Esophagus muscularis mucosa (tissue), 4 donors: ENCODE results near the gene TXNIP. TPM values are rescaled to one million over a fixed set of nuclear protein-coding genes. Genes with fewer than 3 reads are reported as not detected.
A peak's percentile ranks its signal among the peaks of the same experiment; 100 is the strongest.

Experiments used
- DNase-seq: peaks from one replicate; pipeline ENCODE4 v3.0.0-alpha.2; 2017; ENCODE audit errors: extremely low spot score
- H3K27ac ChIP-seq, 4 donors: fragments of 200-600 bp; sonication (generic); replicated peaks in 1 of 4; 1 replicate in 3 of 4; 2 replicates in 1 of 4; pipeline ENCODE4 v1.5.1; 2016 to 2019; ENCODE audit warnings: mild to moderate bottlenecking in 1 of 4
- H3K27me3 ChIP-seq, 4 donors: fragments of 200-600 bp; sonication (generic); one replicate each; pipeline versions ENCODE4 v1.5.1 to v1.6.0; 2016 to 2019
- H3K36me3 ChIP-seq, 4 donors: fragments of 200-600 bp; sonication (generic); one replicate each; pipeline ENCODE4 v1.5.1; 2016 to 2019
- H3K4me1 ChIP-seq, 4 donors: fragments of 200-600 bp; sonication (generic); one replicate each; pipeline ENCODE4 v1.5.1; 2016 to 2019
- H3K4me3 ChIP-seq, 4 donors: fragments of 200-600 bp; sonication (generic); 1 replicate in 2 of 4; 2 replicates in 2 of 4; pipeline ENCODE4 v1.5.1; 2016 to 2019; ENCODE audit warnings: mild to moderate bottlenecking in 4 of 4, moderate library complexity in 1 of 4
- H3K9me3 ChIP-seq, 4 donors: fragments of 200-600 bp; sonication (generic); 1 replicate in 3 of 4; 2 replicates in 1 of 4; pipeline ENCODE4 v1.5.1; 2016 to 2019
- EP300 ChIP-seq: sonication (generic); formaldehyde crosslinking; IDR thresholded peaks from one replicate; pipeline ENCODE4 v1.6.1; 2017; ENCODE audit warnings: antibody characterized with exemption
- POLR2A ChIP-seq: fragments of 450-650 bp; IDR thresholded peaks from one replicate; pipeline ENCODE4 v1.6.1; 2017; ENCODE audit warnings: antibody characterized with exemption, moderate library complexity, mild to moderate bottlenecking, low read depth
- POLR2AphosphoS5 ChIP-seq, 2 donors: sonication (generic); formaldehyde crosslinking; IDR thresholded peaks; one replicate each; pipeline ENCODE4 v1.6.1; 2017; ENCODE audit warnings: antibody characterized with exemption in 2 of 2
- WGBS: methylation state at CpG from one replicate; pipeline ENCODE4 v1.1.5; 2018; 5-methylcytosine and 5-hydroxymethylcytosine counted together
- intact Hi-C: fragments of 100-400 bp; cut with DNase I; formaldehyde crosslinking; loops from one replicate; pipeline ENCODE4 v1.15.1; 2023
- total RNA-seq, 4 donors: library from RNA; depleted of rRNA; stranded (reverse); fragments of >200 nt; gene quantifications; one replicate each; pipeline versions ENCODE4 v1.1.0 to v1.2.1, GENCODE V29; 2016
- TF ChIP-seq, protein P1 (sequence below), 3 experiments: fragments of 200-600 bp in 2 of 3; fragments of 450-650 bp in 1 of 3; sonication (generic) in 2 of 3; IDR thresholded peaks; one replicate each; pipeline ENCODE4 v1.5.1; 2017 to 2019; ENCODE audit warnings: antibody characterized with exemption in 3 of 3, mild to moderate bottlenecking in 2 of 3, moderate library complexity in 1 of 3

TXNIP gene
- total RNA-seq, 4 donors from 2014 or later: 1,186 to 4,171 (median 2,482) TPM

DNA sequence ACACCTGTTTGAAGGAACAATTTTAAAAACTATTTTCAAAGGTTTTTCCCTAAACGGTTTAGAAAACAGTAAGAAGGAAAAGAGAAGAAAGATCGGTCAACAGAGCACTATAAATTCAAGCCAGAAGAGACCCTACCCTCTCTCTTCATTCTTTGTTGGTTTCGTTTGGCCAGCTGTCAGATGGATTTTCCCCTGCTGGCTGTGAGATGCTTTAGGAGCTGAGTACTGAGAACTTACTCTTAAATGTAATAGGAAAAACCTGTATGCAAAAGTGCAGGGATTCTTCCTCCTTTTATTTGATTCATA lies 1.3 kb upstream of the TXNIP start:
- Histone ChIP-seq H3K4me1 (peaks cover 33 to 52% (median 45%) of the 10 kb centered on the region in 4 donors), H3K4me3 (peak overlapping the region; percentile 70 to 85 (median 80)), H3K36me3 (peaks cover 28 to 35% (median 31%) of the 10 kb centered on the region in 4 donors), H3K27me3 (no peaks in the 10 kb centered on the region), H3K27ac (peak overlapping the region; percentile 94 to 96 (median 96)), H3K9me3 (no peaks in the 10 kb centered on the region)
- WGBS: 8% methylated on average over 3 of the region's 3 CpGs
- no peak for DNase-seq
- TF ChIP-seq, protein P1, sequence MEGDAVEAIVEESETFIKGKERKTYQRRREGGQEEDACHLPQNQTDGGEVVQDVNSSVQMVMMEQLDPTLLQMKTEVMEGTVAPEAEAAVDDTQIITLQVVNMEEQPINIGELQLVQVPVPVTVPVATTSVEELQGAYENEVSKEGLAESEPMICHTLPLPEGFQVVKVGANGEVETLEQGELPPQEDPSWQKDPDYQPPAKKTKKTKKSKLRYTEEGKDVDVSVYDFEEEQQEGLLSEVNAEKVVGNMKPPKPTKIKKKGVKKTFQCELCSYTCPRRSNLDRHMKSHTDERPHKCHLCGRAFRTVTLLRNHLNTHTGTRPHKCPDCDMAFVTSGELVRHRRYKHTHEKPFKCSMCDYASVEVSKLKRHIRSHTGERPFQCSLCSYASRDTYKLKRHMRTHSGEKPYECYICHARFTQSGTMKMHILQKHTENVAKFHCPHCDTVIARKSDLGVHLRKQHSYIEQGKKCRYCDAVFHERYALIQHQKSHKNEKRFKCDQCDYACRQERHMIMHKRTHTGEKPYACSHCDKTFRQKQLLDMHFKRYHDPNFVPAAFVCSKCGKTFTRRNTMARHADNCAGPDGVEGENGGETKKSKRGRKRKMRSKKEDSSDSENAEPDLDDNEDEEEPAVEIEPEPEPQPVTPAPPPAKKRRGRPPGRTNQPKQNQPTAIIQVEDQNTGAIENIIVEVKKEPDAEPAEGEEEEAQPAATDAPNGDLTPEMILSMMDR (IDR thresholded peaks at IDR 0.05): peak in 1 of 3 experiments; percentile 32
- no peak for TF ChIP-seq EP300
- intact Hi-C loops: loop anchor here (2.0 kb wide), 1 partner anchor 15 kb away; no protein-coding TSS in a partner anchor

DNA sequence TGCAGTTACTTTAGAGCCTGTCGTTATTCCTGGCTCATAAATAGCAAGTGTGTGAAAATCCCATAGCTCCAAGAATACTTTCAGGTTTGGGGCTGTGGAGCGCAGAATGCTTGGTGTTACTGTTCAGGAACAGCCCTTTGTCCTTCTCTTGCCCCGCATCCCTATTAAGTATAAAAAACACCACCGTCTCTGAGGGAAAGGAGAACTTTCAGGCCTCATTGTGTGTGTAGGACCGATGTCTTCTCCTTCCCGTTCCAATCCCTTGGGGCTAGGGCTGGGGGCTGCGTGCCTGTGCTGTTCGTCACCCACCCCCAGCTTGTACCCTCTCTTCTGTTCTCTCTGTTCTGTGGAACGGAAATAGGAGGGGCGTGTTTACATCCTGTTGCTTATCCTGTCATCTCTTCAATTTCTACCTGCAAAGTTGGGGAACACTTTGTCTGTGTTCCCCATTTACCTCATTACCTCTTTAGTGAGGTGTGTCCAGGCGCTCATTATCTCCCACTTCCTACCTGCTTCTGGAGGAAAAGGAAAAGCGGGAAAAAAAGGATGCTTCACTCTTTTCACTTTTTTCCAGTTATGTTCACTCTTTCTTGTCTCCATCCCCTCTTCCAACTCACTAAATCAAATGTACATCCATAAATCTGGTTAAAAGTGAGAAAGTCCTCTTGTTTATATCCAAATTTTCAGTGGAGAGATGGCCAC lies 788 bp upstream of the TXNIP start:
- TF ChIP-seq EP300 (no peak), POLR2A (no peak), POLR2AphosphoS5 (IDR thresholded peaks at IDR 0.05) (peak in 1 of 2 donors; percentile 41)
- TF ChIP-seq, protein P1 (IDR thresholded peaks at IDR 0.05): no peak
- peak overlapping the region; percentile 94 to 96 (median 96) for H3K27ac ChIP-seq
- H3K36me3 ChIP-seq: peaks cover 31 to 40% (median 35%) of the 10 kb centered on the region in 4 donors
- H3K4me3 ChIP-seq: peak overlapping the region; percentile 70 to 85 (median 80)
- H3K27me3 ChIP-seq: no peaks in the 10 kb centered on the region
- no peak for DNase-seq
- H3K9me3 ChIP-seq: no peaks in the 10 kb centered on the region
- H3K4me1 ChIP-seq: peaks cover 33 to 56% (median 49%) of the 10 kb centered on the region in 4 donors
- intact Hi-C loops: no loop called here
- 8% methylated on average over 12 of the region's 12 CpGs for WGBS

DNA sequence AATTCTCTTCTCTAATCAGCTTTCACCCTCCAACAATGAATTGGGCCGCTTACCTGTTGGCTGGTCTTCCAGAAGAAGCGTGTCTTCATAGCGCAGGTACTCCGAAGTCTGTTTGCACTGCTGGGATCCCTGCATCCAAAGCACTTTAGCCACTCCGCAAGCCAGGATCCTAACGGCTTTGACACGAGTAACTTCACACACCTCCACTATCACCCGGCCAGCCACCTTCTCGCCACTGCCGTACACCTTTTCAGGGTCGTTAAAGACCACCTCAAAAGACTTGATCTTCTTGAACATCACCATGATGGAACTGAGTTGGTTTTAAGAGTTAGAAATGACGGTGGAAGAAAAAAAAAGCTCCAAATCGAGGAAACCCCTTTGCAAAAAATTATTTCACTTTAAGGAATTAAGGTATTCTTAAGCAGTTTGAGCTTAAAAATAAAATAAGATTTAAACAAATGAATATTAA lies 381 bp downstream of the TXNIP start:
- intact Hi-C loops: no loop called here
- peaks cover 31 to 43% (median 36%) of the 10 kb centered on the region in 4 donors for H3K36me3 ChIP-seq
- peak overlapping the region; percentile 94 to 96 (median 96) for H3K27ac ChIP-seq
- H3K4me1 ChIP-seq: peaks cover 27 to 56% (median 47%) of the 10 kb centered on the region in 4 donors
- WGBS: 0% methylated on average over 12 of the region's 13 CpGs
- H3K27me3 ChIP-seq: no peaks in the 10 kb centered on the region
- TF ChIP-seq POLR2AphosphoS5 (IDR thresholded peaks at IDR 0.05) (peak in 1 of 2 donors; percentile 11), POLR2A (no peak)
- no peaks in the 10 kb centered on the region for H3K9me3 ChIP-seq
- H3K4me3 ChIP-seq: peak overlapping the region; percentile 70 to 85 (median 80)
- no peak for DNase-seq

DNA sequence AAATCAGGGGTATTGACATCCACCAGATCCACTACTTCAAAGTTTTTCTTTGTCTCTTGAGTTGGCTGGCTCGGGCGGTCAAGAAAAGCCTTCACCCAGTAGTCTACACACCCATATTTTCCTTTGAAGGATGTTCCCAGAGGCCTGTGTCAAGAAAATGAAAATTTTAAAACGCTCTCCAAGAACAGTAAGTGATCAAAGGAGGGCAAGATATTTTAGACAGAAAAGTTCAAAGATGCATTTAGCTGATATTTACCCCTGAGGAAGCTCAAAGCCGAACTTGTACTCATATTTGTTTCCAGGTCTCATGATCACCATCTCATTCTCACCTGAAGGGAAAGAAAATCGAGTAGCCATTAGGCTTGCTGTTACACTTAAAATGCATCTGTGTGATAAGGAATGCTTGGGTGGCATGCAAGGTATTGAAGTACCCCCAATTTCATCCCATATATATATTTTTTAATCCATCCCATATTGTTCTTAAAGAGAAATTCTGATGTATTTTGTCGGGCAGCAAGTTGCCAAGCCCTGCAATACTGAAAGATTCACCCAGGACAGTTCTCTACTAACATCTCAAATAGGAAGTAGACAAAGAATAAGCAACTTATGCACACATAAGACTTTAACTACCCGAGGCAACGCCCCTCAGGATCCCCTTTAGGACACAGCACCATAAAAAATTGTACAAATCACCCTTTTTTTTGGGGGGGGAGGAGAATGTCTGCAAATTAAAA lies 1.1 kb downstream of the TXNIP start:
- intact Hi-C loops: no loop called here
- H3K4me1 ChIP-seq: peaks cover 30 to 56% (median 46%) of the 10 kb centered on the region in 4 donors

More for the DNA sequence above, 1.1 kb downstream of the TXNIP start:
- under 1% methylated on average over 8 of the region's 8 CpGs for whole genome bisulfite sequencing
- Histone ChIP-seq H3K4me3 (peak overlapping the region; percentile 70 to 85 (median 80)), H3K27ac (peak overlapping the region; percentile 94 to 96 (median 96)), H3K9me3 (no peaks in the 10 kb centered on the region), H3K27me3 (no peaks in the 10 kb centered on the region), H3K36me3 (peaks cover 31 to 43% (median 36%) of the 10 kb centered on the region in 4 donors)
- DNase-seq: no peak
- TF ChIP-seq POLR2A (peak; percentile 9), EP300 (no peak), POLR2AphosphoS5 (IDR thresholded peaks at IDR 0.05) (no peak)
- TF ChIP-seq, protein P1 (IDR thresholded peaks at IDR 0.05): no peak
